Colonic mucosa (tissue), 4 donors: Measurements from ENCODE around the gene SMAD3. TPM values are rescaled to one million over a fixed set of nuclear protein-coding genes. Genes with fewer than 3 reads are reported as not detected.

ENCODE experiments used
- DNase-seq: peaks from one replicate; pipeline ENCODE4 v3.0.0-alpha.2; 2020
- H3K27ac ChIP-seq: fragments of 200-600 bp; one replicate; pipeline ENCODE4 v1.8.0; 2021
- H3K27me3 ChIP-seq: fragments of 200-600 bp; one replicate; pipeline ENCODE4 v1.8.0; 2021
- H3K36me3 ChIP-seq: fragments of 200-600 bp; one replicate; pipeline ENCODE4 v1.8.0; 2021
- H3K4me1 ChIP-seq: fragments of 200-600 bp; one replicate; pipeline ENCODE4 v1.8.0; 2021; ENCODE audit warnings: mild to moderate bottlenecking
- H3K4me3 ChIP-seq: fragments of 200-600 bp; one replicate; pipeline ENCODE4 v1.8.0; 2021
- H3K9ac ChIP-seq, 2 donors: one replicate each; pipeline ENCODE4 v1.7.0; 2013; ENCODE audit warnings: control low read depth in 2 of 2, low read depth in 2 of 2, low read length in 2 of 2
- H3K9me3 ChIP-seq: fragments of 200-600 bp; one replicate; pipeline ENCODE4 v1.8.0; 2021
- intact Hi-C: fragments of 100-400 bp; cut with DNase I; formaldehyde crosslinking; loops from one replicate; pipeline ENCODE4 v1.14.1; 2022
- total RNA-seq, 2 donors: library from RNA; stranded (reverse); fragmentation: NEBNext Ultra II Directional in 1 of 2; extraction: Animal tissue kit (Norgen Biotek cat#: 25700) in 1 of 2; gene quantifications; one replicate each; pipeline ENCODE4 v1.2.1, GENCODE V29; 2021
- TF ChIP-seq, protein P1 (sequence below): fragments of 200-600 bp; IDR thresholded peaks from one replicate; pipeline ENCODE4 v1.8.0; 2022; ENCODE audit warnings: antibody characterized with exemption, mild to moderate bottlenecking
- donor health status: healthy.
- donor health status: DM: no; HTN: no; CAD: no.
- donor health status: DM: no; HTN: no; CAD: no.

Gene SMAD3
- total RNA-seq, 2 donors from 2014 or later, result 38.6 to 62.1 TPM

DNA sequence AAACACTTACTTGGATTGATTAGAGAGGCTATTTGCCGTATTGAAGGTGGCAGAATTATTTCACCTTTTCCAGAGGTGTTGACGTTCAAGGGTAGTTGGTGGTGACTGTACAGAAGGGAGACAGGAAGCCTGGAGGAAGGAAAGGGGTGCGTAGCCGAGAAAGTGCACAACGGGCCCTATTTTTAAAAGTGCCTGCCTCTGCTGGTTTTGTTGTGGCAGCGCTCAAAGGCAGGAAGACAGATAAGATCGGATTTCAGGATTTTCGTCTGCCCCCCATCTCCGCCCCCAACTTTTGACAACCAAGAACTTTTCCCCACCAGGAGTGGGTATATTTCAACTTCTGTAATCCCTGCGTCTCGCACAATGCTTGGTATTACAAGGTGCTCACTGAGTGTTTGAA lies 38.5 kb downstream of the SMAD3 start:
- no peak overlapping the region for H3K9ac ChIP-seq
- no peak overlapping the region for H3K4me3 ChIP-seq
- no peak for DNase-seq
- H3K27ac ChIP-seq, result no peak overlapping the region
- H3K4me1 ChIP-seq, result peaks cover 24% of the 10 kb centered on the region
- no peaks in the 10 kb centered on the region for H3K9me3 ChIP-seq
- intact Hi-C loops, result no loop called here
- no peaks in the 10 kb centered on the region for H3K27me3 ChIP-seq
- no peaks in the 10 kb centered on the region for H3K36me3 ChIP-seq
- TF ChIP-seq, protein P1, sequence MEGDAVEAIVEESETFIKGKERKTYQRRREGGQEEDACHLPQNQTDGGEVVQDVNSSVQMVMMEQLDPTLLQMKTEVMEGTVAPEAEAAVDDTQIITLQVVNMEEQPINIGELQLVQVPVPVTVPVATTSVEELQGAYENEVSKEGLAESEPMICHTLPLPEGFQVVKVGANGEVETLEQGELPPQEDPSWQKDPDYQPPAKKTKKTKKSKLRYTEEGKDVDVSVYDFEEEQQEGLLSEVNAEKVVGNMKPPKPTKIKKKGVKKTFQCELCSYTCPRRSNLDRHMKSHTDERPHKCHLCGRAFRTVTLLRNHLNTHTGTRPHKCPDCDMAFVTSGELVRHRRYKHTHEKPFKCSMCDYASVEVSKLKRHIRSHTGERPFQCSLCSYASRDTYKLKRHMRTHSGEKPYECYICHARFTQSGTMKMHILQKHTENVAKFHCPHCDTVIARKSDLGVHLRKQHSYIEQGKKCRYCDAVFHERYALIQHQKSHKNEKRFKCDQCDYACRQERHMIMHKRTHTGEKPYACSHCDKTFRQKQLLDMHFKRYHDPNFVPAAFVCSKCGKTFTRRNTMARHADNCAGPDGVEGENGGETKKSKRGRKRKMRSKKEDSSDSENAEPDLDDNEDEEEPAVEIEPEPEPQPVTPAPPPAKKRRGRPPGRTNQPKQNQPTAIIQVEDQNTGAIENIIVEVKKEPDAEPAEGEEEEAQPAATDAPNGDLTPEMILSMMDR, result no peak

DNA sequence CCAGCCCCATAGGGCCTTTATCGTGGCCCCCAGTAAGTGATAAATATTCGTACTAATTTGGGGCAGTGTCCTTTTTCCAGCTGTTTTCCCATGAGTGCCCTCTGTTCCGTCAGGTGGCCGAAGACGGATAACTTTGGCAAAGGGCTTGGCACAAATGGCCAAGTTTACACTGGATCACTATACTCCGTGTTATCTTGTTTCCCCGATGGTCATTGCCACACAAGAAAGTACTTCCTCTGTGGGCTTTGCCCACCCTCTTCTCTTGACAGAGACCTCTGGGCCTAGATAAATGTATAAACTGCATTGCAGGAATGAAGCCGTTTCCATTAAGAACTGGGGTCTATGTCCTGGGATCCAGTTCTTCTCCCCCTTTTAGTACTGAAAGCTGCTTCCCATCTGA lies 39.1 kb downstream of the SMAD3 start:
- no peaks in the 10 kb centered on the region for H3K36me3 ChIP-seq
- TF ChIP-seq, protein P1, result no peak
- no peaks in the 10 kb centered on the region for H3K9me3 ChIP-seq
- peaks cover 24% of the 10 kb centered on the region for H3K4me1 ChIP-seq
- no peaks in the 10 kb centered on the region for H3K27me3 ChIP-seq
- intact Hi-C loops, result no loop called here
- no peak for DNase-seq
- H3K9ac ChIP-seq, result no peak overlapping the region
- H3K27ac ChIP-seq, result peak overlapping the region; percentile 67
- H3K4me3 ChIP-seq, result no peak overlapping the region

DNA sequence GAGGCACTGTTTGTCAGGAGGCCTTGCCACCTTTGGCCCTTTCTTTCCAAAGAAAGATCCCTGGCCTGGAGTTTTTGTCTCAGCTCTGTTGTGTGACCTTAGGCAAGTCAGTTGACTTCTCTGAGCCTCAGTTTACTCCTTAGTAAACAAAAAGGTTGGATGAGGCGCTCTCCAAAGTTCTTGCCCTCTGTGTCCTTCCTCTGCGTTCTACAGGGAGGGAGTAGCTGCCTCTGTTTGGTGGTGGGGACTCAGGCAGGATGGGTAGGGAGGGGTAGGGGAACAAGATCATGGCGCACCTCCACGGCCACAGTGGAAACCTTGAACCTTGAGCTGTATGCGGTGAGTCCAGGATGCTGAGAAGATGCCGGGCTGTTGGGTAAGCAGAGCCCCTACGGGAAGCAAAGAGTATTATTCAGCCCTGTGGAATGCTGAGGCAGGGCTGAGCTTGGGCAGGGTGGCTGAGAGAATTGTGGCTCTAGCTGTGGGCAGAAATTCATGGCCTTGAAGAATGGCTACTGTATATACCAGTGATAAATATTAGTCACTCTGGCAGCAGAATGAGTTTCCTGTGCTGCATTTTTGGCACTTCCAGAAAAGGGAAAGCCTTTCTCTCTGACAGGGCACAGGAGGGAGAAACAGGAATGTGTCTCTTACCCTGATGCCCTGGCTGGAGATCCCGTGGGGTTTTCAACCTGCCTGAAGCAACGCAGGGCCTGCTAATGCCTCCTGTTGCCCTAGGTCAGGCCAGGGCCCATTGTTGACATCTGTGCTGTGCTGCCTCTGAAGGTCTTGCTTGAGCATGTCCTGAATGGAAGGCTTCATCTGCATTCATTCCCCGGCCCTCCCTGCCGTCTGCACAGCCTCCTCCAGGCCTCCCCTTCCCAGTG lies 39.9 kb downstream of the SMAD3 start:
- no peak overlapping the region for H3K4me3 ChIP-seq
- H3K36me3 ChIP-seq, result no peaks in the 10 kb centered on the region
- intact Hi-C loops, result no loop called here
- H3K9me3 ChIP-seq, result no peaks in the 10 kb centered on the region
- H3K27me3 ChIP-seq, result no peaks in the 10 kb centered on the region
- peak overlapping the region; percentile 67 for H3K27ac ChIP-seq
- peak; percentile 48 for DNase-seq
- peaks cover 24% of the 10 kb centered on the region for H3K4me1 ChIP-seq
- TF ChIP-seq, protein P1, result no peak
- H3K9ac ChIP-seq, result peak overlapping the region in 1 of 2 donors; percentile 27

DNA sequence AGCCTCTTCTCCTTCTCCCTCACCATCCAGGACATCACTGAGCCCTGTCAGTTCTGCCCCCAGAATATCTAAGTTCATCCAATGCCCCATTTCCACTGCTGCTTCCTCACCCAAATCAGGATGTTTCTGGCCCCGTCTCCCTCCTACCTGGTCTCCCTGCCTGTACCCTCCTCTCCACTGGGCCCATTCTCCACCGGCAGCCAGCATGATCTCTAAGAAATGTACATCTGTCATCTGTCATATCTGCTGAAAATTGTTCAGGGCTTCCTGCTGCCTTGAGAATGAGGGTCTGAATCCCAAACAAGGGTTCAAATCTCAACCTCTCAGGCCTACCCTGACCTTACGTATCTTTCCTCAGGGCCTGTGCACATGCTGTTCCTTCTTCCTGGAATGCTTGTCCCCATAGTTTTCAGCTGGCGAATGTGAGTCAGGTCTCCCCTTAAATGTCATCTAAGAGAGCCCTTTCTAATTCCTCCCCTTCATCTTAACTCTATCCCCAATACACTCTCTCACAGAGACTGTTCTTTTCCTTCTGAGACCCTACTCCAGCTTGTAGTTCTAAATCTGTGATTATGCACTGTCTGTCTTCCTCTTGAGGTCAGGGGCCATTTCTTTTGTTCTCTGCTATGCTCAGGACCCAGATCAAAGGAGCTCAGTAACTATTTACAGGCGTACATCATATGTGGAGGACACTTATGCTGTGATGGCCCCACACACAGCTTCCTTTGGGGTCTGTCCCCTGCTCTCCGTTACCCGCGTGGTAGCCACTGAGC lies 40.8 kb downstream of the SMAD3 start:
- intact Hi-C loops, result no loop called here
- Histone ChIP-seq H3K27ac (peak overlapping the region; percentile 67), H3K9me3 (no peaks in the 10 kb centered on the region)

DNA sequence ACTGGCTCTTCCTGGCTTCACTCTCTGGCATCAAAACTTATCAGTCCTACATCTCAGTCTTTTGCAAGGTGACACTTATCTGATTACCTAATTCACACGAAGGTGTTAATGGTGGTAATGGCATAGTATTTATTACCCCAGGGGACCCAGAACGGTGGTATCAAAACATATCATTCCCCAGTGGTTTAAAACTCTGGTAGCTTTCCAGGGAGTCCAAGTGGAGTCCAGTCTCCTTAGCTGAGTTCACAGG lies 41.3 kb downstream of the SMAD3 start:
- Histone ChIP-seq H3K27me3 (no peaks in the 10 kb centered on the region), H3K36me3 (no peaks in the 10 kb centered on the region), H3K4me3 (no peak overlapping the region), H3K9ac (peak overlapping the region in 1 of 2 donors; percentile 27), H3K9me3 (no peaks in the 10 kb centered on the region), H3K27ac (peak overlapping the region; percentile 67), H3K4me1 (peaks cover 16% of the 10 kb centered on the region)
- DNase-seq, result no peak
- intact Hi-C loops, result no loop called here
- TF ChIP-seq, protein P1, result no peak

More for the DNA sequence above, 40.8 kb downstream of the SMAD3 start:
- DNase-seq, result no peak
- H3K36me3 ChIP-seq, result no peaks in the 10 kb centered on the region
- H3K4me1 ChIP-seq, result peaks cover 16% of the 10 kb centered on the region
- no peak overlapping the region for H3K4me3 ChIP-seq
- TF ChIP-seq, protein P1, result no peak
- H3K9ac ChIP-seq, result peak overlapping the region in 1 of 2 donors; percentile 27
- no peaks in the 10 kb centered on the region for H3K27me3 ChIP-seq
